GDM1 (cell line): Measurements from ENCODE around the gene C22orf23.
A peak's percentile ranks its signal among the peaks of the same experiment; 100 is the strongest.

Experiments
- DNase-seq: peaks from one replicate; lab custom pipeline; 2025; lab: John Stamatoyannopoulos, UW

The C22orf23 gene

DNA sequence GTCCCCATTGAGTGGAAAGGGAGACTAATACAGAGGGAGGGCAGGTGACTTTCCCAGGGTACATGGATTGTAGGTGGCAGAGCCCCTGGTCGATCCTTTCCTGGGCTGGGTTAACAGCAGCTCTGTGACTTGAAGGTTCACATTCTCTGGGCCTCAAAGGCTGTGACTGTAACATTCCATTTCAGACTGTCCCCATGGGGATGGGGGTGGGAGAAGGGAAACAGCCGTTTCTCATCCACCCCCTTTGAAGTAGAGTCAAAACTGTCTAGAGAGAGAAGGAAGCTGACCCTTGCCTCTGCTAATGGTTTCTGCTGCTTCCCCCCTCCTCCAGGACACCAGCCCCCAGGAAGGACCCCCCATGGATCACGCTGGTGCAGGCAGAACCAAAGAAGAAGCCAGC is 28.1 kb downstream of the C22orf23 start:
- no peak for DNase-seq

DNA sequence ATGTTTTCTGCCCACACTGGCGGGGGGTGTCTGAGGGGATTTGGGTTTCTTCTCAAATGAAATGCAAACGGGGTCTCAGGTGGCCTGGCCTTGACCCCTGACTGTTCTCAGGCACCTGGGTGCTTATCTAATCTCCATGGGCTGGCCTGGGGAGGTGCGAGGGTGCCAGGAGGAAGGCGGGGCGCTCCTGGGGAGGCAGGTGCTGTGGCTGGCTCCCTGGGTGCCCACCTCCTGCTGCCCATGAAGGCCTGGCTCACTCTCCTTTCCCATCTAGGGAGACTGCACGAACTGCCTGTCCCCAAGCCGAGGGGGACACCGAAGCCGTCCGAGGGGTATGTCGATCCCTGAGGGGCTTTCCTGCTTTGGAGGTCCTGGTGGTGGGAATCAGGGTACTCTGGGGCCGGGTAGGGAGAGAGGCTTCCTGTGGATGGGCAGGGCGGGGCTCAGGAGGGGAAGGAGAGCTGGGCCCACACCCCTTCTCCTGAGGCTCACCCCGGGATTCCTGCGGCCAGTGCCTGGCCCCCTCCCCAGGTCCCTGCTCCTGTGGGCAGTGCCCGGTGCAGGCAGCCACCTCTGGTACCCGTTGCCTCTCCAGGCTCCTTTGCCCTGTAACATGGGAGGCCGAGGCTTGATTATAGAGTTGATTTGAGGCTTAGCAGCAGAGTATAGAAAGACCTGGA is 28.9 kb downstream of the C22orf23 start:
- DNase-seq: no peak

DNA sequence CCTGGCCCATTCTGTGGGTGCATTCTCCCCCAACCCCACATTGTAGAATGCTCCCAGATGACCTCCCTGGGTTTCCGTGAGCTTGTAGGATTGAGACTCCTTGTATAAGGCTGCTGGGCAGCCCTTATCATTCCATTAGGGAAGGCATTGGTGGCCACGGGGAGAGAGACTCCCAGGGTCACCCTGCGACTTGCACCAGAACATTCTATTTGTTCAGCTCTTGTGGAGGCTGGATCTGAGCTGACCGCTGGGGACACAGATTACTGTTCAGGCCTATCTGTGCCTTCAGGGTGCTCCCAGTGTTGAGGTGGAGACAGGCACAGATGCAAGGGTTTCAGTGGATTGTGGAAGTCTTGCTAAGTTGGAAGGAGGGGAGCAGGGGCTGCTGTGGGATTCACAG is 29.5 kb downstream of the C22orf23 start:
- no peak for DNase-seq

DNA sequence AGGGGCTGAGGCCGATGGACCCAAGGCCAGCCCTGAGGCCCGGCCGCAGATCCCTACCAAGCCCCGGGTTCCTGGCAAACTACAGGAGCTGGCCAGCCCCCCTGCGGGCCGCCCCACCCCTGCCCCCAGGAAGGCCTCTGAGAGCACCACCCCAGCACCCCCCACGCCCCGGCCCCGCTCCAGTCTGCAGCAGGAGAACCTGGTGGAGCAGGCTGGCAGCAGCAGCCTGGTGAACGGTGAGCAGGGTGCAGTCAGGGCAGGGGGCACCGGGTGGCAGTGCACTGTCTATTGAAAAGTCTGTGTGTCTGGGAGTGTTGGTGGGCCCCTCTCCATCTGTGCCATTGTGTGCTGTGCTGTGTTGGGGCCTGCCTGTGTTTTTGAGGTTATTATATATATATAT is 31.2 kb downstream of the C22orf23 start:
- DNase-seq: no peak

DNA sequence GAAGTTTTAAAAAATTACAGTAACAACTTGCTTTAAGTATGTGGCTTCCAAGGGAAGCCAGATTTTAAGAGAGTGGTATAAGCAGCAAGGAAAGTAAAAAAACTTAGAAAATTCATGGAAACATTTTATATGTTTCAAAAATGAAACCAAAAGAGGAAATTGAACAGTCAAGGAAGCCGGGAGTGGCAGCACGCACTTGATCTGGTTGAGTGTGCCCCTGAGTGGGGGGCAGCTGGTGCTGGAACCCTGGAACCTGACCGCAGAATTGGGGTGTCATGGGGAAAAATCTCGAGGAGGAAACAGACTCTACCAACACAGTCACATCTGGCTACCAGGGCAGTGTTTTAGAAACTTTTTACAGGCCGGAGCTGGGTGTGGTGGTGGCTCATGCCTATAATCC is 33.3 kb downstream of the C22orf23 start:
- DNase-seq: no peak

DNA sequence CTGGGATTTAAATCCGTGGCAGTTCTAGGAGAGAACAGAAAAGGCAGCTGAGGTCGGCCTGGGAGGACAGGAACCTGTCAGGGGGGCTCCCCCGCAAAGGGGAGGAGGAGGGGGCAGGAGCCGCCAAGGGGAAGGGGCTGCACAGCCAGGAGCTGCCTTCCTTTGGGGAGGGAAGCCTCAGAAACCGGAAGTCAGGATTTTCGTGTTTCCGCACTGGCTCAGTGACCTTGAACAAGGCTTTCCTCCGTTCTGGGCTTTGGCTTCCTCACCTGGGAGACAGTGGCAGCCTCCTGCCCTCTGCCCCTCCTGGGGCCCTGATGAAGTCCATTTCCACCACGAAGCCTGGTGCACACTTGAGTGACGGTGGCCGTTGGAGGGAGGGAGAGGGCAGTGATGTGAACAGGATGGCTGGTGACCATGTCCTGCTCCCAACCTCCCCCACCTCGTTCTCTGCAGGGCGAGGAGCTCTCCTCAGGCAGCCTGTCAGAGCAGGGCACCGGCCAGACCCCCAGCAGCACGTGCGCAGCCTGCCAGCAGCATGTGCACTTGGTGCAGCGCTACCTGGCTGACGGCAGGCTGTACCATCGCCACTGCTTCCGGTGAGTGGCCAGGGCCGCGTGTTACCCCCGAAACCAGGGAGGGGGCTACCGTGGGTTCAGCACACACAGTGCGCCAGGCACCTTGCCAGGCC is 34.7 kb downstream of the C22orf23 start:
- no peak for DNase-seq

DNA sequence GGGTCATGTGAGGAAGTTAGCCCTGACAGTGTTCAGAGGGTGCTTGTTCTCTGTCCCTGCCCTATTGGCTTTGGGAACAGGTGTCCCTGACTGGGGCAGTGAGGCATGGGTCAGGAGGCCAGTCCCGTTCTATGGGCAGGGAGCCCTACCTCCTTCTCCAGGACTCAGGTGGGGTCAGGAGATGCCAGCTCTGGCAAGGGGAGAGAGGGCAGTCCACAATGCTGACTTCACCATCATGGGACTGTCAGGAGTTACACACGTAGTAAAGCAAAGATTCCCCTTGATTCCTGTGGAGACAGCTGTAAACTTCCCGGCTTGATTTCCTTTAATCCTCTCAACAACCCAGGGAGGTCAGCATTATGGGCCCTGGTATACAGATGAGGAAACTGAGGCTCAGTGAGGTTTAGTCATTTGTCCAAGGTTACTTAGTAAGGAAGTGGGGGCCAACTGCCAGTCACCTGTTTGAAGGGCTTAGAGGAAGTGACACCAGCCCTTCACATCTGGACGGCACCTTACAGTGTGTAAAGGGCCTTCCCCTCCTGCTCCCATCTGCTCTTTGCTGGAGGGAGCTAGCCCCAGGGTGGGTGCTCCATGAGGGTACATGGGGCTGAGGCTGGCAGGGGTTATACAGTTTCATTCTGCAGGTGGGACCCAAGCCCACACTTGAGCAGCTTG is 35.4 kb downstream of the C22orf23 start:
- DNase-seq: no peak

DNA sequence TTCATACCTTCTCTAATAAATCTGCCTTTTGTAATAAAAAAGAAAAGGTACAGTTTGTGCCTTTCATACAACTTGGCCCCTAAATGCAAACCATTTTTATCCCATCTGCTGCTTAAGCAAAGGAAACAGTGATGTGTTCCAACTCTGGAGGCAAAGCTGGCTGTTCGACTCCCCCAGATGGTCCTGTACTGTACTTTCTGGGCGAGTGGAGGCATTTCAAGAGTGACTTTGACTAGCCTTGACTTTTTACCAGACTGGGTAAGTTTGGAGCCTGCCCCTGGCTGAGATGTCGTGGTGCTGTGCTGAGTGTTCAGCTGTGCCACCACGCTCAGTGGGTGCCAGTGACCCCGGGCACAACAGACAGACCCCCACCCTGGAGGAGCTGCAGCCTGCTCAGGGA is 37.1 kb downstream of the C22orf23 start:
- no peak for DNase-seq

DNA sequence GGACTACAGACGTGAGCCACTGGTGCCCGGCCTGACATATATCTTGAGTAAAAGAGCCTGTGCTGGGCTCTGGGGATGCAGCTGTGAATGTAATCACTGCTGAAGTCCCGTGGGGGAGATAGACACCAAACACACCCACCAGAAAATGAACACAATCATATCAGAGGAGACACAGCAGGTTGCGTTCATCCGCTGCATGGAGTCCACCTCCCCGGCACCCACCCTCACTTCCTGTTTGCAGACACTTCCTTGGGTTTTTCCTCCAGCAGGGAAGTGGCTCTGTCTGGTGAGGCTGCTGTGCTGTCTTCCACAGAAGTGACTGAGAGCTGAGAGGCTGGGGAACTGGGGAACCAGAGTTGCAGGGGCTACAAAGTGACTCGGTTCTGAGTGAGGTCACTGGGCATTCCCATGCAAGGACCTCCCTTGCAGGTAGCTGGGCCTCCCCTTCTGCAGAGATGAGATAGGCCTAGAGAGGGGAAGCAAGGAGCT is 40.1 kb downstream of the C22orf23 start:
- no peak for DNase-seq

DNA sequence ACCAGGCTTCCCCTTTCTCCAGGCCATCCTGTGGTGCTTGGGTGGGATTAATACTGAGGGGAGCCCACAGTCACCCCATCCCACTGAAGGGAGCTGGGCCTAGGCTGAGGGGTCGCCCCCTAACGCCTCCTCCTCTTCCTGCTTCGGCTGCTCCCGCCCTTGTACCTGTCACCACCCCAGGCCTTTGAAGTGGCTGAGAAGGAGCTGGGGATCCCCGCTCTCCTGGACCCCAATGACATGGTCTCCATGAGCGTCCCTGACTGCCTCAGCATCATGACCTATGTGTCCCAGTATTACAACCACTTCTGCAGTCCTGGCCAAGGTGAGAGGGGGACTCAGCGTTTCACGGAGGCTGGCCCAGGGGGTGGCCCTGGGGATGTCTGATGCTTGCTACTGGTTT is 41.2 kb downstream of the C22orf23 start:
- DNase-seq: no peak

DNA sequence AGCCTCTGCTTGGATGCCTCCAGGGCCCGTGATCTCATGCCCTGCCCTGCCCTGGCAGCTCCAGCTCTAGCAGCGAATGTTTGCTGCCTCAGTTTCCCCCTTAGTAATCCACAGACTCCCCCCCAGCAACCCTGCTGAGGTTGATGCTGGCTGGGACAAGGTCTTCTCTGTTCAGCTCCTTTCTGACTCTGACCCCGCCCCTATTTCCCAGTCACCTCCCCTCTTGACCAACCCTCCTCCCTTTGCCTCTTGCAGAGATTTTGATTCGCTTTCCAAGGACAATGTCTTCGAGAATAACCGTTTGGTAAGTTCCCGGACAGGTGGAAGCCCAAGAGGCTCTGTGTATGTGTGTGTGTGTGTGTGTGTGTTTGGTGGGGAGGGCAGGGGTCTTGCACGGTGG is 41.7 kb downstream of the C22orf23 start:
- no peak for DNase-seq

DNA sequence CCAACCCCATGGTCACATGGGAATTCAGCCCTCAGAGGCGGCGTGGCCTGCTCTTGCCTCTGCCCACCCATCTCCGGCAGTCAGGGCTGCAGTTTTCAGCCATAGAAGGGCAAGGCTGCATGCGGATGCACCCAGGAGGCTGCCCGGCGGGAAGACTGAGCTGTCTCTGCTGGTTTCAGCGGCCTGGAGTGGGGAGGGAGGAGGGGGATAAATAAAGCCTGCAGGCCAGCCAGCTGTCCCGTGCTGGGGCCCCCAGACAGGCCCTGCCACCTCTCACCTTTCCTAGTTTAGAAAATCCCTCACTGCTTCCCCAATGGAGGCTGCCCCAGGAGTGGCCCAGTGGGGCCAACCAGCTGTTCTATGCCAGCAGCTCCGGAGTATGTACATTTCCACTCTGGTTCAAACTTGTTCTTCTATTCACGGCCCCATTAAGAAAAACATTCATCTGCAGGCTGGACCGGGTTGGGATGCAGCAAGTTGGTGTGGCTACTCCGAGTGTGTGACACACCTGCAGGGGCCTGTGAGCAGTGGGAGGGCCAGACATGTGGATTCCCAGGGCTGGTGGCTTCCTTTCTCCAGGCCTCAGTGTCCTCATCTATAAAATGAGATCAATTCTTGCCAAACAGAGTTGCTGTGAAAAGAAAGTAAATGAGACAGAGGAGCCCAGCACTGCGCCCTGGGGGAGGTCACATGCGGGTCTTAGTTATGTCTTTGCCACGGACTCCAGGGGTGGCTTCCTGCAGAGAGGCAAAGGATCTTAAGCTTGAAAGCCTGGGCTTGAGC is 42.3 kb downstream of the C22orf23 start:
- DNase-seq: no peak

DNA sequence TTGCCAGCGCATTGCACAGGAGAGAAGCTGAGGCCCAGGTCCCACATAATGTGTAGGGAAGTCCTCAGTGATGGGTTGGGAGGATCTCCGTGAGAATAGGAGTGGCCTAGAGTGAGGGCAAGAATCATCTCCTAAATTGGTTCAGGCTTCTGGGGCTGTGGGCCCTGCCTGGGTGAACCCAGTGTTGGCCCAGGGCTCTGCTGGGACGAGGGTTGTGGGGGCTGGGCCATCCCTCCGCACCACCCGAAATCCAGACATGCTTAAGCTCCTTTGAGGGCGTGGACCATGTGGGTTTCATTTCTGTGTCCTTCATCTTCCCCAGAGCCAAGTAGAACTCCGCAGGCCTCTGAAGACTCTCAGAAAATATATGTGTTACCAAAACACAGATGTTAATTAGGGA is 43.6 kb downstream of the C22orf23 start:
- no peak for DNase-seq

DNA sequence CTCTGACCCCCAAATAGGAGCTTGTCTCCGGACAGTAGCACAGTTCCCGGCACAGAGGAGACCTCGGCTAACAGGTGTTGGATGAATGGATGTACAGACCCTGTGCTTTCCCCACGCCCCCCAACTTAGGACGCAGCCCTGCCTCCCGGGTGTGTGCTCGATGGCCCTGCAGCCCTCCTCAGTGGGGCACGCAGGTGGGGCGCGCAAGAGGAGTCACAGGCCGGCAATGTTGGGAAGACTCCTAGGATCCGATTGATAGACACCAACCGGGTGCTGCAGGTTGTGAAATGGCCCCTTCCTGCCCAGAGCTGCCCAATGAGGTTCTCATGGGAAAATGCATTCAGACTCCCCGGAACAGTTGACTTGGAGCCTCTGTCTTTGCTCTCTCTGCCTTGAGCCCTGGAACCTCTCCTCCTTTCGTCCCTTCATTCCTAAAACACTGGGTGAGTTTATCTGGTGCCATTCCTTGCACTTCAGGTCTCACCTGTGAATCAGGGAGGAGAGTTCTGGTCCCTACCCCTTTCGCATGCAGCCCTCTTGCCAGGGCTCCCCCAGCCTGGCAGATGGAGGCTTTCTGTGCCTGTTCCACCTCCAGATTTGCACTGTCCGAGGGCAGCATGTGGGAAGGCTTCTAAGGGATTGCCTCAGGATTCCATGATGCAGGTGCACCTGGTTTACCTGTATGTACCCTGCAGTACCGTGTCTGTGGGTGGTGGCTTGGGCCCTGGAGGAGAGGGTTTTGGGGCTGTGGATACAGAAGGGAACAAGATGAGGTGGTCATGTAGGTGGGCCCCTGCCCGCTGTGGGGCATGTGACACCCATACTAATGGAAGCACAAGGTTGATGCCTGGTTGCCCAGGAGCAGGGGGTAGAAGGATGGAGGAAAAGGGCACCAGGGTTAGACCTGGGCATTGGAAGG is 46.1 kb downstream of the C22orf23 start:
- DNase-seq: no peak

DNA sequence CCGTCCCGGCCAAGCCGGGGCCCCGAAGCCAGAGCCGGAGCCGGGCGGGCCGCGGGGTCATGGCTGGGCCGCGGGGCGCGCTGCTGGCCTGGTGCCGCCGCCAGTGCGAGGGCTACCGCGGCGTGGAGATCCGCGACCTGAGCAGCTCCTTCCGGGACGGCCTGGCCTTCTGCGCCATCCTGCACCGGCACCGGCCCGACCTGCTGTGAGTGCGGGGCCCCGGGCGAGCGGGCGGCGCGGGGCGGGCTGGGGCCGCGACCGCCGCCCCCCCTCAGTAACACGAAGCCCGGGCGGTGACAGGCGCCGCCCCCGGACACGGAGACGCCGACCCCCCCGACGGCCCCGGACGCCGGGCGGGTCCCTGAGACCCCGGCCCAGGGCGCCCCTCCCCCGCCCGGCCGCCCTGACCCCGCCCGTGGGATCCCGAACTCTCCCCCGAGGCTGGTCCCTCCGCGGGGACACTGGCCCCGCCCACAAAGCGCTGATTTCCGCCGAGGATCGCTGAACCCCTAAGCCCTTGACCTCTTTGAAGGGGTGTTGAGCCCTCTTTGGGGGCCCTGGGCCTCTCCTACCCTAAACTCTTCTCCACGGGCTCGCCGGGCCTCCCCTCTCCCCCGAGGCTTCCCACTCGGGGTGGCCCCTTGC is 46.9 kb downstream of the C22orf23 start:
- DNase-seq: no peak

DNA sequence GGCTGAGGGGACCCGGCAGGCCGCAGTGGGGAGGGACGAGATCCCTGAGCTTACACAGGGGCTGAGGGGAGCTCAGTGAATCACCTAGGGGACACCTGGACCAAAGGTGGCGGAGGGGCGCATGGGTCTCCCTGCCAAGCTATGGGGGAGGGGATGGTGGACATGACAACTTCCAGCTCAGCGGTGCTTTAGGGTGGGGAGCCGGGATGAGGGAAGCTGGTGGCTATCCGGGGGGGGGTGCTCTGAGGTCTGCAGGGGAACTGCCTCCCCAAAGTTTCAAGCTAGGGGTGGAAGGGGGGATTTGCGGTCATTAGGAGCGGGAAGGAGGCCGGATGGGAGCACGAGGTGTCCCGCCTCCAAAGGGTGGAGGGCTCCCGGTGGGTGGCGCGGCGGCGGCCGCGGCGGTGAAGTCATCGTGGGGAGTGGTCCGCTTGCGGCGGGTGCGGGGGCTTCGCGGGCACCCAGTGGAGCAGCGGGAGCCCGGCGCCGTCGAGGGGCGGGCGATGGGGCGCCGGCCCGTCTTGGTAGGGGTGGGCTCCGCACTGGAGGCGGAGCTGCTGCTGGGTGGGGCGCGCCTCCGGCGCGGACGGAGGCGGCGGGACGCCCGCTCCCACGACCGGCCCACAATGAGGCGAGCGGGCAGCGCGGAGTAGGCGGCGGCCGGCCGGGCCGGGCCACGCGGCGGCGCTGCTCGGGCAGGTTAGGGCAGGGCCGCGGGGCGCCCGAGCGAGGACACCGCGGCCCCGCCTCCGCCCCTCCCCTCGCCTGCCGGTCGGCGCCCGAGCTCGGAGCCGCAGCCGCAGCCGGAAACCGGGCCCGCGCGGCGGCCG is 47.7 kb downstream of the C22orf23 start, which contains the start of gene MICALL1:
Gene MICALL1, plus strand, starts transcription at position 764 of the 830 bp plus-strand sequence. CDS start 126 bp downstream, outside the sequence.
- DNase-seq: peak; percentile 68

DNA sequence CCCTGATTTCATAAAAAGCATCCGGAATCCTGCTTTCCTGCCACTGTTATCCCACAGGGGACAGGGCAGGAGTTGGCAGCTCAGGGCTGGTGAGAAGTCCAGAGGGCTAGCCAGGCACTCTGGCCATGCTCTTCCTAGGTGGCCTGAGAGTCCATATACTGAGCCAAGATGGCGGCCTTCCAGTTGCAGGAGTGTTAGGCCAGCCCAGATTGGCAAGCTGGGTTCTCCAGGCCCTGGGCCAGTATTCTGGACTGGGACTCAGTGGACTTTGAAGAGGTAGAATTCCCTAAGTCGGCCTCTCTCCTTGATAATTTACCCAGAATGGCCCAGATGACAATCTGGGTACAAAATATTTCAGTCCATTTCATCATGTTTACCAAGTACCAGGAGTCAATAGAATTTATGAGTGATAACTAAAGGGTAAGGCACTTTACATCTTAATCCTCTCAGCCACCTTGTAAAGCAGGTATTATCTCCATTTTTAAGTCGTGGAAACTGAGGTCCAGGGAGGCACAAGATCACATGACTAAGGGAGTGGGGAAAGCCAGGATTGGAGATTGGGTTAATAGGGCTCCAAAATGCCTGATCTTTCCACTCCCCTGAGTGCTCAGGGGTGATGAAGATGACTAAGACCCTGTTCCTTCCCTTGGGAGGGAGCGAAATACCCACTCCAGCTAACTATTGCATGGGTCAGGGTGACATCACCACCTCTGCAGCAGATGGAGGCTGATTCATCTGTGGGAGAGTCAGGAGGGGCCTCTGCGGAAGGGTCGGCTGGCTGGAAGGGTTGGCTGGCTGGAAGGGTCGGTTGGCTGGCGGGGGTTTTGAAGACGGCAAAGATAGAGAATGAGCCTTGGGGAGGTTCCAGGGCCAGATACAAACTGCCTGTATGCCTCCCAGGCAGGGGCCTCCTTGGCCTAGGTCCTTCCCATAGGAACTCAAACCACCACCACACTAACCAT is 48.5 kb downstream of the C22orf23 start:
- peak; percentile 45 for DNase-seq

DNA sequence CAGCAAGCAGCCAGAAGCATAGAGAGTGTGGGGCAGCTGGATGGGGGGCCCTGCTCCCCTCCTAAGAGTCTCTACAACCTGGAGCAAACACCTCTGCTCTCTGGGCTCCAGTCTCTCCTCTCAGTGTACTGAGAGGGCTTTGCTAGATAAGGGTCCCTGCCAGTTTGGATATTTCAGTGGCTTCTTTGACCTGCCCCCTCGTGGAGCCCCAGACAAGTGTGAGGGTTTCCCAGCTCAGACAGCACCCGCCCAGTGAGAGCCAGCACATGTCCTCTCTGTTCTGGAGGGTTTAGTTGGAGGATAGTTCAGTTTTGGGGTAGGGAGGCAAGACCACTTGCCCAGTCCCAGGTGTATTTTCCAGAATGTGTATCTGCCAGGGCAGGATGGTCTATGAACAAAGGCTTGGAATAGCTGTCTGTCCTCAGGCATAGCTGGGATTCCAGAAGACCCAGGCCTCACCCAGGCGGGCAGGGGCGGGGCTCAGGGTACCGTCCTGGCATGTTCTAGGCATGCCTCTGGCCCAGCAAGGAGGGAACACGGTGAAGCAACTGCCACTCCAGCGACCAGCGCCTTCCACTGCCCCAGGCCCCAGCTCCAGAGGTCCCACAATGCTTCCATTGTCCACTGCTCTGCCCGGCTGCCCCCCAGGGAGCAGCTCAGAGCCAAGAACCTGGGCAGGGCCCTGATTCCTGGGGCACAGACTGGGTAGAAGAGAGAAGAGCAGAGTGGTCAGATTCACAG is 54.8 kb downstream of the C22orf23 start:
- DNase-seq: no peak
